GM19193 (cell line): ENCODE measurements around the gene HOXA6.

ENCODE experiments used
- POLR2A ChIP-seq: IDR thresholded peaks from 4 replicates; pipeline ENCODE4 v1.6.1; 2011; ENCODE audit not compliant: insufficient read depth, insufficient read length; ENCODE audit errors: extremely low read depth

HOXA6 gene

DNA sequence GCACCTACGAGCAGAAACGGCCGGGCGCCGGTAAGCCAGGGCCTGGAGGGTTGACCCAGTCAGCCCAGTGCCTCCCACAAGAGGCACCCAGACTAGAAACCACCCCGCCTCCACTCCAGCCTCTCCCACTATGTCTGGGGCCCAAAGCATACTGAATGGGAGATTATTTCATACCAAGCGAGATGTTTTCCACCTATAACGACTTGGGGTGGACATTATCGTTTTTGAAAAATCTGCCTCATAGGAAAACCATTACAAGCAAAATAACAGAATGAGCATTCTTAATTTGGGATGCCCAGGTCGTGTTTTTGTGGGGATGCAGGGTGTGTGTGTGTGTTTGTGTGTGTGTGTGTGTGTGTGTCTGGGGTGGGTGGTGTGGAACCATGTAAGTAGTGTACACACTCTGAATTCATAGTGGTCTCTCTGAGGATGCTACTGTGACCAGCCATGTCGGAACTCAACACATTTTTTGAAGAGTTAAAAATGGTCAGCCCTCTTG lies 1.6 kb downstream of the HOXA6 start:
- no peak for TF ChIP-seq POLR2A

DNA sequence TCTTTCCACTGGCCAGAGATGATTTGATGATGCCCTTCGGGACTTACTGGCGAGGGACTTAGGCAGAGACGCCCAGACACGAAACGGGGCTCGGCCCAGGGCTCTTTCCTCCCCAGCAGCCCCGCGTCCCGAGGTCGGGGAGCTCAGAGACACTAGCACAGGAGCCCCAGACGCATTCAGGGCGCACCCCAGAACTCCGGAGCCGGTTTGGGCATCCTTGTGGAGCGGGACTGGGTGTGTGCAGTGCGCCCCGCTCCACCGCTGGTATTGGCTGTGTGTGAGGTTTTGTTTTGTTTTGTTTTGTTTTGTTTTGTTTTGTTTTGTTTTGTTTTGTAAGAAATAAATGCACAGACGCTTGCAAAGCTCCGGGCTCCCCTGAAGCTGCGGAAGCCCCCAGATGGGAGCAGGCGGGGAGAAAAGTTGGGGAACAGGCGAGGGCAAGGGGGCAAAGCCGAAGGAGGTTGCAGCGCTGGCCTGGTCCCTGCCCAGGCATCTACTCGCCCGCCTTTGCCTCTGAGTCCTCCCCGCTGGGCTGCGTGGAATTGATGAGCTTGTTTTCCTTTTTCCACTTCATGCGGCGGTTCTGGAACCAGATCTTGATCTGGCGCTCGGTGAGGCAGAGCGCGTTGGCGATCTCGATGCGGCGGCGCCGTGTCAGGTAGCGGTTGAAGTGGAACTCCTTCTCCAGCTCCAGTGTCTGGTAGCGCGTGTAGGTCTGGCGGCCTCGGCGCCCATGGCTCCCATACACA lies 2.2 kb downstream of the HOXA6 start:
- TF ChIP-seq POLR2A: no peak

DNA sequence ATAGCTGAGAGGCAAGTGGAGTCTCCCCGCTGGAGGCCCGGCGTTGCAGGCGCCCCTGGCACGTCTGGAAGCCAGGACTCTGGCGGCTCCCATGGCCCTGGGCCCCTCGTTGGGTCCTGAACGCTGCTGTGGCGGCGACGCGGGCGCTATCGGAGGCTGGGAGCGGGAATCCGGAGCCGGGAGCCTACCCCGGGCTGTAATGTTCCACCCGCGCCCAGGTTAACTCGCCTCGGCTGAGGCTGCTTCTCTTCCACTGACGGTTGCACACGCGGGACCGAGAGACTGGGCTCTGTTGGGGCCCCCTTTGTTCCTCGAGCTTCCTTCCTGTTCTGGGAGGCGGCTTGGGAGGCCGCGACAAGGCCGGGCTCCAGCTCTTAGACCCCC lies 2.8 kb downstream of the HOXA6 start:
- TF ChIP-seq POLR2A: no peak

DNA sequence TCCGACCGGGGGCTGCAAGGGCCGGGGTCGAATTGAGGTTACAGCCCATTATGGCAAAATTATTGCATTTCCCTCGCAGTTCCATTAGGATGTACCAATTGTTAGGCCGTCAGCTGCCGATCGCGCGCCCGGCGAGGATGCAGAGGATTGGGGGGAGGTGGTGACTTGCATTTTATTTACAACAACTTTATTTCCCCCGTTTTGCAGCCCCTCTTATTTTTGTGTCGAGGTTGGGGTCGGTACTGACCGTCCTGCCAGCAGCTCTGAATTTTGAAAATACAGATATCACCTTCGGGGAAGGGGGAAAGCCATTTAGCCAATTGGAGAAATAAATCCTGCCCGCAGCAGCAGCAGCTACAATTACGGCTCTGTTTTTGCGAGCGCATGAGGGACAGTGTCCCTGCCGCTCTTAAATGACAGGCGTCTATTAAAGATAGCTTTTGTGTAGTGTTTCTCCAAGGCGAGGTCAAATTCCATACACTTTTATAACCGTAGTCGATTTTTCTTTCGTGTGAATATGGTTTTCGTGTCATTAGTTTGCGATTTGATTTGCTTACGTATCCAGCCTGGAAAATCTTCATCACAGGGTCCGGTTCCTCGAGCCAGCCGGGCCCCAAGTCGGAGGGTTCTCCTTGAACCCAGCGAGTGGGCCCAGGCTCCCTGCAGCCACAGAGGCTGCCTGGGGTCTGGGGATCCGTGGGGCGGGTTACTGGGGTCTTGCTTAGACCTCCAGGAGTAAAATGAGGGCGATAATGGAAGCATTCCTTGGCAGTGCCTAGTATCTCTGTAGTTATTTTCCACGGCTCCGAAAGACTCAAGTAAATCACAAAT lies 3.4 kb downstream of the HOXA6 start:
- no peak for TF ChIP-seq POLR2A

DNA sequence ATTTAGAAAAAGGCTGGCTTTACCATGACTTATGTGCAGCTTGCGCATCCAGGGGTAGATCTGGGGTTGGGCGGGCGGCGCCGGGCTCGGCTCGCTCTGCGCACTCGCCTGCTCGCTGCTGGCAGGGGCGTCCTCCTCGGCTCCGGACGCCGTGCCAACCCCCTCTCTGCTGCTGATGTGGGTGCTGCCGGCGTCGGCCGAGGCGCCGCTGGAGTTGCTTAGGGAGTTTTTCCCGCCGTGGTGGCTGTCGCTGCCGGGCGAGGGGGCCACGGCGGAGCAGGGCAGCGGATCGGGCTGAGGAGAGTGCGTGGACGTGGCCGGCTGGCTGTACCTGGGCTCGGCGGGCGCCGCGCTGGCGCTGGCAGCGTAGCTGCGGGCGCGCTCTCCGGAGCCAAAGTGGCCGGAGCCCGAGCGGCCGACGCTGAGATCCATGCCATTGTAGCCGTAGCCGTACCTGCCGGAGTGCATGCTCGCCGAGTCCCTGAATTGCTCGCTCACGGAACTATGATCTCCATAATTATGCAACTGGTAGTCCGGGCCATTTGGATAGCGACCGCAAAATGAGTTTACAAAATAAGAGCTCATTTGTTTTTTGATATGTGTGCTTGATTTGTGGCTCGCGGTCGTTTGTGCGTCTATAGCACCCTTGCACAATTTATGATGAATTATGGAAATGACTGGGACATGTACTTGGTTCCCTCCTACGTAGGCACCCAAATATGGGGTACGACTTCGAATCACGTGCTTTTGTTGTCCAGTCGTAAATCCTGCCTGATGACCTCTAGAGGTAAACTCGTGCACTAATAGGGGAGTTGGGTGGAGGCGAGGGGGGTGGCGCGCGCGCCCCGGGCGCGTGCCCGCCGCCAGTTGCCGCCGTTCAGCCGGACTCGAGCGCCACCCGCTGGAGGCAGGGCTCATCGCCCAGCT lies 4.3 kb downstream of the HOXA6 start, which contains the start of gene HOXA5:
Gene HOXA5, minus strand, starts transcription at position 659 of the 927 bp plus-strand sequence. Its CDS starts 74 bp downstream, at position 585.
- no peak for TF ChIP-seq POLR2A

DNA sequence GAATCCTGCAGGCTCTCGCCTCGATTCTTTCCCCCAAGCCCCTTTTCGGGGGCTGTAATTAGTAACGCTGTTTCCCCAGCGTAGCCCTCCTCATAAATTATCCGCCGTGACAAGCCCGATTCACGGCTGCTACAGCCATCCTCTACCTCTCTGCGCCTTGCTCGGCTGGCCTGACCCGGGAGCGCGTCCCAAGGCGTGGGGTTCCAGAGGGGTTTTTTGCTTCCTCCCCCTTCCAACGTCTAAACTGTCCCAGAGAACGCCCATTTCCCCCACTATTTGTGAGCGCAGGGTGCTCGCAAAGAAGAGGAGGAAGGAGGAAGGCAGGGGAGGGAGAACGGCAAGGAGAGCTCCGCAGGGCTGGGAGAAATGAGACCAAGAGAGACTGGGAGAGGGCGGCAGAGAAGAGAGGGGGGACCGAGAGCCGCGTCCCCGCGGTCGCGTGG lies 5.0 kb downstream of the HOXA6 start:
- TF ChIP-seq POLR2A: no peak

DNA sequence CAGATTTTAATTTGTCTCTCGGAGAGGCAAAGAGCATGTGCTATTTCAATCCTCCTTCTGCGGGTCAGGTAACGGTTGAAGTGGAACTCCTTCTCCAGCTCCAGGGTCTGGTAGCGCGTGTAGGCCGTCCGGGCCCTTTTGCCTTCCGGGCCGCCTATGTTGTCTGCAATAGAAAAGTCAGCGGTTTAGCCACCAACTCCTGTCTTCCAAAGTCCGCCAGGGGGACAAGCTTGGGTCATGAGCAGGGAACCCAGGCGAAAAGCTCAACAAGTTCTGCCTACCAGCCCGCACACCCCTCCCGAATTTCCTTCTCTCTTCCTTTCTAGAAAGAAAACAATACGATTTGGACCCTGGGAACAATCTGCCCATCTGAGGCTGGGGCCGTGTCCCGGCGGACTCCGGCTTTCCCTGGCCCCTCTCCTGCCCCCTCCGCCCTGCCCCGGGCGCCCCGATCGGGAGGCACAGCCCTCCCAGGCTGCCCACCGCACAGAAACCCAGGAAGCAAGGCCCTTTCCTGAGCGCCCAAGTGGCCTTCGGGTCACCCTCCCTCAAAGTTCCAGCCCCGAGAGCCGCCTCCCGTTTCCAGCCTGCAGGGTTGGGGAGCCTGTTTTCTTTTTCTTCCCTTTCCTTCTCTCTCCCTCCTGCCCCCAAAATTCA lies 5.5 kb downstream of the HOXA6 start:
- TF ChIP-seq POLR2A: no peak

DNA sequence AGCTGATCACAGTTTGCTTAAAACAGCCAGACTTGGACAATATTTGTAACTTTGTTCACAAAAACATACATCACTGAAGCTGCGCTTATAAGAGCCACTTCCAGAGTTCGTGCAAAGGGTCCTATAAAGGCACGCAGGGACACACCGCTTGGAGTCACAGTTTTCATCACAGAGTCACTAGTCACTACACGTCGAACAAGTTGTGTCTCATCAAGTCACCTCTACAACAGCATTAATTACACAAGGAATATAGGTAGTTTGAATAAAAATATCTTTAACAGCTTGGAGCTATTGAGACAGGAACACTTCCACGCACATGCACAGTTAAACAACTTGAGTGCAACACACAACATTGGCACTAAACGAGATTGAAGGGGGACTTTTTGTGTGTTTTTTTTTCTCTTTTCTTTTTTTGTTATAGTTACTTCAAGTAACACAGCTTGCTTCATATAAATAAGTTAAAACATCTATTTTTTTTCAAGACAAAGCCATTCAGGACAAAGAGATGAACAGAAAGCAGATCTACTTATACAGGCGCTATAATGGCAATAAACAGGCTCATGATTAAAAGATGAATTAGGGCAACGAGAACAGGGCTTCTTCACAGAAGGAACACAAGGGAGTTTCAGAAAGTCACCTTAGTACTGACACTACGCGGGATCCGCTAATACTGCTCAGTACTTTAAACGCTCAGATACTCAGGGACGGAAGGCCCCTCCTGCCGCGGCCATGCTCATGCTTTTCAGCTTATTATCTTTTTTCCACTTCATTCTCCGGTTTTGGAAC lies 6.2 kb downstream of the HOXA6 start:
- no peak for TF ChIP-seq POLR2A

DNA sequence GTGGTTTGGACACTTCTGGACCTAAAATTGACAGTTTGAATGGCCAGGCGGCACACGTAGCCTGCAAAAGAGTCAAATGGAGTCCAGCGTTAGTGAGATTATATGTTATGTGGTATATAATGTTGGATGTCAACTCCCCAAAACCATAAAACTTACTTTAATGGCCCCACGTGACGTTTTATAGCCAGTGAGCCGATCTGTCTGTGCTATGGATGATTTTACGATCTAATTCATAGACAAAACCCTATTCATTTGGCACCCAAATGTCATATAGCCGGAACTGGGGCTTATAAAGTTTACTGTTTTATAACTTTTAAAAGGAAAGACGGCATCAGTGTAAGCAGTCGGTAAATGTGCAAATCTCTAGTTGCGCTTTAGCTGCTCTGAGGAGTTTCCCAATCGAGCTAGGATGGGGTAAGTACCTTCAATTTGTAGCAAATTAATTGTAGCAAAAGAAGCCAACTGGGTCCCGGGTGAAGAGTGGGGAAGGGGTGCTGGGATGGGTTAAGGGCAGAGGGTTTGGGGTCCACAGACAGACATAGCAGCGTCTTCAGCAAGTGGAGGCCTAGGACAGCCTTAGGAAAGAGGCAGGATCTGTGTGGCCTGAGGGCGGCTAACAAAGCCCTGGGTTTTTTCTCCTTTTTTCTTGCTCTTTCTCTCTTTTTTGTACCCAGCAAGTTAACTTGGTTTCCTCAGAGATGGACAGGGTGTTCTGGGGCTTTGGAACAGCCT lies 7.3 kb downstream of the HOXA6 start:
- TF ChIP-seq POLR2A: no peak

DNA sequence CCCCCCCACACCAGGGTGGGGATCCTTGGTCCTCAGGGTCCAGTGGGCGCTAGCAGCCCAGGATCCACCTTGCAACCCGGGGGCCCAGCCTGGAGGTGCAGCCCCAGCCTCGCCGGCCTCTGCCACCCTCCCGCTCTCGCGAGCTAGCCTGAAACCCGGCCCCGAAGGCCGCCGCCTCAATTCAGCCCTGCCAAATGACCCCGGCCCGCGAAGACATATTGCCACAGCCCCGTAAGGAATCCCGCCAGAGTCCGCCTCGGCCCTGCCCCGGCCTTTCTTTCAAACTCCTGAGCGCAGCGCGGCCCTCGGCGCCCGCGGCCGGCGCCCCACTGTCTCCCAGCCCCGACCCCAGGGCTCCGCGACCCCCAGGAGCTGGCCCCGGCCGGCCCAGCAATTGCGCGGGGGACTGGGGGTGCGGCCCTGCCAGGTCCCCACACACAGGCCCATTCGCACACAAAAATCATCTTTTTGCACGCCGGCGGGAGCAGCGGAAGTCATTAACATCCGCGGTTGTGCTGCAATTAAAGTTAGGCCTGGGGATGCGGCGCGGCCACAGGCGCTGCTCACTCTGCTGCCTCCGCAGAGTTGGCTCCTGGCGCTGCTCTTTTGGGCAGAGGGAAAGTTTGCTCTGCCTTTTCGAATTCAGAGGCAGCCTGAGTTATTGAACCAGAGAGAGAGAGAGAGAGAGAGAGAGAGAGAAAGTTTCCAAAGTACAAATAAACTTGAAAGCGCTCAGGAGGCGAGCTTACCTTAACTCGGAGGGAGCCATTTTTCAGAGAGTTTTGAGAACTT lies 8.0 kb downstream of the HOXA6 start:
- TF ChIP-seq POLR2A: no peak

DNA sequence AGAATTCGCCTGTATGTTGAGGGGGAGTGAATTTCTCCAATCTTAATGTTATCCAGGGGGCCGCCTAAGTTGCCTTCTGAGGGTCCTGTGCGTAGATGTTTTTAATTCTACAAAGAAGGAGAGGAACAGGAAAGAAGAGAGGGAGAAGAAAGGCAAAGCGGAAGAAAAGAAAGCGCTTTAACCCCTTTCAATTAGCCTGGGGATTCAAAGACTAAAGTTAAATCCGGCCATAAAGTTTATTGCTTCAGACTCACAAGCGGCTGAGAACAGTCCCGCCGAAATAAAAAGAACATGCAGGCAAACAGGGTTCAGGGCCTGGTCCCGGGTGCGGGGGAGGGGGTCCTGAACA lies 8.6 kb downstream of the HOXA6 start:
- TF ChIP-seq POLR2A: no peak

DNA sequence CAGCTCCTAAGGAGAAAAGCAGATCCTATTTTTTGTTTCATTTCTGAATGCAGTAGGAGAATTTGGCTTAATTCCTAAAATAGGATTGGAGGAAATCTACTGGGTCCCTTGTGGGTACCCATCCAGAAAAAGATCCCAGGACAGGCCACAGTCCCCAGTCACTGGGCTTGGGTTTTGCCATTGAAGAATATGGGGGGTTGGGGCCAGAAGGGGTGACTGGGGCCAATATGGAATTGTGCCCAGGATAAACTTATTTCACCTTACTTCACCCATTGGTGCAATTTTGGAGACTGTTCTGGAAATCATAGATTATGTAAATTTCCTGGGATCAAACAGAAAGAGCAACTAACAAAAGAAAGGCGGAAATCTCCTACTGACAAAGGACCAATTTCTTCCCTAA lies 9.1 kb downstream of the HOXA6 start:
- TF ChIP-seq POLR2A: no peak
